SK-N-MC (cell line): ENCODE measurements around the gene GPR108.

Source experiments
- EZH2 ChIP-seq: fragments of 200-600 bp; sonication (generic); IDR thresholded peaks from one replicate; pipeline ENCODE4 v1.6.1; 2017; ENCODE audit warnings: antibody characterized with exemption
- POLR2AphosphoS5 ChIP-seq: IDR thresholded peaks from 2 replicates; pipeline ENCODE4 v1.6.1; 2012; ENCODE audit warnings: mild to moderate bottlenecking, low read depth, low read length, borderline replicate concordance

- no peak for TF ChIP-seq EZH2
- TF ChIP-seq POLR2AphosphoS5: no peak
Measured at GRCh38 chr19:6724631-6725492, 12.5 kb downstream of the GPR108 start.
